HepG2 (cell line): ENCODE results near the gene COG5. TPM values are rescaled to one million over a fixed set of nuclear protein-coding genes. Genes with fewer than 3 reads are reported as not detected.

ENCODE experiments used
- ATAC-seq: fragments of 200-7000 bp; cut with Tn5 transposase; 3 replicates; pipeline ENCODE4 v1.9.1; 2020; ENCODE audit warnings: mild to moderate bottlenecking, moderate library complexity
- BruUV-seq: library from RNA; stranded (reverse); fragments of 400-500 nt; replicated peaks from 2 replicates; lab custom pipeline; 2021; lab: Mats Ljungman, UMichigan
- CTCF ChIA-PET: fragments of 300-600 bp; formaldehyde crosslinking; extraction: SDS; loops from one replicate; lab custom pipeline; 2021; ENCODE audit warnings: low total read pairs, inconsistent platforms, low intra/inter-chr PET ratio; lab: Yijun Ruan, JAX
- POLR2A ChIA-PET: fragments of 350-600 bp; sonication (Branson Sonifier 250); formaldehyde crosslinking; loops from one replicate; lab custom pipeline; 2020; ENCODE audit warnings: antibody characterized with exemption, inconsistent platforms; lab: Yijun Ruan, JAX
- DNase-seq: peaks from one replicate; pipeline ENCODE4 v3.0.0-alpha.2; 2015; ENCODE audit warnings: low spot score
- FAIRE-seq: peaks from 3 replicates; lab custom pipeline; 2011; peaks lifted over from hg19 to GRCh38; lab: Jason Lieb, UNC
- H2AFZ ChIP-seq: one replicate; pipeline ENCODE4 v1.6.1; 2011; ENCODE audit warnings: low read length, inconsistent platforms
- H3K27ac ChIP-seq: fragments of 300-600 bp; 3 replicates; pipeline ENCODE4 v1.8.0; 2011; ENCODE audit warnings: mixed run types, mild to moderate bottlenecking, mixed read lengths, low read length, inconsistent platforms; ENCODE audit not compliant: insufficient read depth; ENCODE audit errors: extremely low read length
- H3K27me3 ChIP-seq, 2 experiments: fragments of 200-600 bp in 1 of 2; 2 replicates in 1 of 2; 3 replicates in 1 of 2; pipeline versions ENCODE4 v1.6.0 to v1.8.0; 2011; ENCODE audit warnings: low read length in 2 of 2, mild to moderate bottlenecking in 2 of 2, moderate library complexity in 2 of 2, inconsistent platforms in 1 of 2; ENCODE audit not compliant: insufficient read depth in 2 of 2, control insufficient read depth in 1 of 2
- H3K36me3 ChIP-seq, 2 experiments: fragments of 200-600 bp in 1 of 2; replicated peaks in 1 of 2; 2 replicates in 1 of 2; 3 replicates in 1 of 2; pipeline versions ENCODE4 v1.5.1 to v1.8.0; 2011; ENCODE audit warnings: low read length in 2 of 2, inconsistent platforms in 1 of 2; ENCODE audit not compliant: insufficient read depth in 2 of 2, control insufficient read depth in 1 of 2
- H3K4me1 ChIP-seq: 2 replicates; pipeline ENCODE4 v1.5.1; 2012; ENCODE audit warnings: low read length, inconsistent platforms; ENCODE audit not compliant: insufficient read depth
- H3K4me2 ChIP-seq: 2 replicates; pipeline ENCODE4 v1.6.0; 2011; ENCODE audit warnings: low read depth, low read length, inconsistent platforms
- H3K4me3 ChIP-seq, 3 experiments: fragments of 200-600 bp in 1 of 3; sonication (generic), shearing (Covaris generic) in 1 of 3; replicated peaks in 1 of 3; 2 replicates each; pipeline ENCODE4 v1.5.1; 2011 to 2016; ENCODE audit warnings: low read length in 3 of 3, inconsistent platforms in 2 of 3, low read depth in 2 of 3, mild to moderate bottlenecking in 2 of 3, control low read depth in 1 of 3, mixed read lengths in 1 of 3; ENCODE audit not compliant: insufficient read depth in 1 of 3
- H3K79me2 ChIP-seq: one replicate; pipeline ENCODE4 v1.6.1; 2011; ENCODE audit warnings: low read length, inconsistent platforms; ENCODE audit not compliant: insufficient read depth
- H3K9ac ChIP-seq: 2 replicates; pipeline ENCODE4 v1.6.0; 2011; ENCODE audit warnings: mild to moderate bottlenecking, low read depth, low read length, inconsistent platforms; ENCODE audit not compliant: insufficient read depth
- H3K9me3 ChIP-seq: 2 replicates; pipeline ENCODE4 v1.5.1; 2012; ENCODE audit warnings: mild to moderate bottlenecking, low read length
- H4K20me1 ChIP-seq: 2 replicates; pipeline ENCODE4 v1.6.0; 2011; ENCODE audit warnings: inconsistent platforms, mild to moderate bottlenecking, low read length, moderate library complexity; ENCODE audit not compliant: insufficient read depth
- ARID2 ChIP-seq: sonication (generic); formaldehyde crosslinking; IDR thresholded peaks from 2 replicates; pipeline ENCODE4 v1.8.1; 2022; ENCODE audit warnings: mild to moderate bottlenecking, missing genetic modification reagents, borderline replicate concordance
- CEBPB ChIP-seq: IDR thresholded peaks from 2 replicates; pipeline ENCODE4 v1.6.1; 2011; ENCODE audit warnings: low read depth, low read length, improper control_type of control experiment, borderline replicate concordance
- GFI1 ChIP-seq: sonication (generic); formaldehyde crosslinking; IDR thresholded peaks from 2 replicates; pipeline ENCODE4 v1.5.0; 2020; ENCODE audit warnings: missing genetic modification reagents, mild to moderate bottlenecking, borderline replicate concordance
- ISL2 ChIP-seq: sonication (generic); formaldehyde crosslinking; IDR thresholded peaks from 2 replicates; pipeline ENCODE4 v1.5.0; 2020; ENCODE audit warnings: missing genetic modification reagents
- MTA3 ChIP-seq: sonication (generic); formaldehyde crosslinking; IDR thresholded peaks from 2 replicates; pipeline ENCODE4 v1.4.0; 2020; ENCODE audit warnings: missing genetic modification reagents
- NFATC3 ChIP-seq: sonication (generic); formaldehyde crosslinking; IDR thresholded peaks from 2 replicates; pipeline ENCODE4 v1.5.1; 2020; ENCODE audit warnings: mild to moderate bottlenecking, missing genetic modification reagents
- NFIB ChIP-seq: sonication (generic); formaldehyde crosslinking; IDR thresholded peaks from 2 replicates; pipeline ENCODE4 v1.9.0; 2021; ENCODE audit warnings: missing genetic modification reagents, mild to moderate bottlenecking, borderline replicate concordance
- NR2C2 ChIP-seq: sonication (generic); formaldehyde crosslinking; IDR thresholded peaks from 2 replicates; pipeline ENCODE4 v1.4.0; 2020; ENCODE audit warnings: missing genetic modification reagents, mild to moderate bottlenecking, moderate library complexity, borderline replicate concordance
- ZNF484 ChIP-seq: sonication (generic); formaldehyde crosslinking; IDR thresholded peaks from 2 replicates; pipeline ENCODE4 v1.5.1; 2020; ENCODE audit warnings: mild to moderate bottlenecking, low read depth, missing genetic modification reagents, borderline replicate concordance
- ZNF557 ChIP-seq: sonication (generic); formaldehyde crosslinking; IDR thresholded peaks from 2 replicates; pipeline ENCODE4 v1.4.0; 2020; ENCODE audit warnings: missing genetic modification reagents
- ZNF629 ChIP-seq: sonication (generic); formaldehyde crosslinking; conservative IDR thresholded peaks from 2 replicates; pipeline ENCODE4 v1.5.0; 2020; ENCODE audit warnings: missing genetic modification reagents
- ZNF772 ChIP-seq: sonication (generic); formaldehyde crosslinking; IDR thresholded peaks from 2 replicates; pipeline ENCODE4 v1.5.0; 2020; ENCODE audit warnings: mild to moderate bottlenecking, missing genetic modification reagents
- WGBS: methylation state at CpG from one replicate; pipeline ENCODE4 v1.1.6; 2017; ENCODE audit warnings: low lambda C conversion rate; 5-methylcytosine and 5-hydroxymethylcytosine counted together
- in situ Hi-C: cut with HindIII; loops from 2 replicates; pipeline ENCODE4 v1.10.0; 2017; ENCODE audit warnings: low pct_unique_long_range_greater_than_20kb; ENCODE audit not compliant: extremely low pct_ligation_motif_present
- intact Hi-C: fragments of 100-400 bp; cut with micrococcal nuclease; formaldehyde crosslinking; loops from one replicate; pipeline ENCODE4 v1.10.0; 2022; ENCODE audit not compliant: unreplicated experiment
- polyA plus RNA-seq, 8 experiments: library from polyadenylated mRNA; depleted of rRNA in 3 of 8; stranded (reverse) in 7 of 8; unstranded in 1 of 8; fragments of >200 nt; fragmentation: Illumina TruSeq in 4 of 8; extraction: Trizol in 4 of 8; gene quantifications; 2 replicates each; pipeline versions ENCODE4 v1.2.1 to v1.2.3, GENCODE V29; 2011 to 2016; ENCODE audit warnings: low read depth in 4 of 8, missing spikeins in 1 of 8, mixed read lengths in 1 of 8; ENCODE audit not compliant: insufficient read depth in 1 of 8
- total RNA-seq, 5 experiments: library from RNA; depleted of rRNA; stranded (reverse); fragments of >200 nt; fragmentation: Illumina TruSeq; extraction: Trizol; gene quantifications; 2 replicates each; pipeline ENCODE4 v1.2.3, GENCODE V29; 2016; ENCODE audit warnings: low read depth in 1 of 5
- TF ChIP-seq, protein P1 (sequence below): sonication (generic); formaldehyde crosslinking; IDR thresholded peaks from 2 replicates; pipeline ENCODE4 v1.5.0; 2020; ENCODE audit warnings: mild to moderate bottlenecking, low read depth, missing genetic modification reagents, borderline replicate concordance
- TF ChIP-seq, protein P2 (sequence below): sonication (generic); formaldehyde crosslinking; IDR thresholded peaks from 2 replicates; pipeline ENCODE4 v1.4.0; 2020; ENCODE audit warnings: missing genetic modification reagents
- TF ChIP-seq, protein P3 (sequence below): sonication (generic); formaldehyde crosslinking; IDR thresholded peaks from 2 replicates; pipeline ENCODE4 v1.4.0; 2020; ENCODE audit warnings: missing genetic modification reagents
- TF ChIP-seq, protein P4 (sequence below): sonication (generic); formaldehyde crosslinking; IDR thresholded peaks from 2 replicates; pipeline ENCODE4 v1.8.0; 2022; ENCODE audit warnings: low read depth, missing genetic modification reagents

Gene COG5
- total and polyA plus RNA-seq, 2 of the 13 experiments (the other 11 are each of a cell fraction or from before 2014, with no cell fraction given), result 20.4 to 31.3 TPM

DNA sequence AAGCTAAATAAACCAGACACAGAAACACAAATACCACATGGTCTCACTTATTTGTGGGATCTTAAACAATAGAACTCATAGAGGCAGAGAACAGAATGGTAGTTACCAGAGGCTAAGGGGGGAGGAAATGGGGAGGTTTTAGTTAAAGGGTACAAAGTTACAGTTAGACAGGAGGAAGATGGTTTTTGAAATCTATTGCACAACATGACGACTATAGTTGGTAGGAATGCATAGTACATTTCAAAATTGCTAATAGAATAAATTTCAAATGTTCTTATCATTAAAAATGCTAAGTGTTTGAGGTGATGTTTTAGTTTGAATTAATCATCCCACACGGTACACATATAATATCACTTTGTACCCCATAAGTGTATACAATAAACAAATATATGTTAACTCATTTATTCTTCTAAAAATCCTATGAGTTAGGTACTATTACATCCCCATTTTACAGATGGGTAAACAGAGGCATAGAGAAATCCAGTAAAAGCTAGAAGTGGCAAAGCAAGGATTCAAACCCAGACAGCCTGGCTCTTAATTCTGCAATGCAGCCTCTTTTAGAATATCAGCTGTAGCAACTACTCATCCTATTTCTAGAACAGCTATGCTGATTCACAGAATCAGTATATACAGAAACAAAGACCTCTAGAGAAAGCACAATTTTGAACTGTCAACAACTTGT lies 344.0 kb downstream of the COG5 start:
- Histone ChIP-seq H3K27ac (no peak overlapping the region), H3K36me3 (no peaks in the 10 kb centered on the region), H3K4me3 (no peak overlapping the region), H3K9me3 (no peaks in the 10 kb centered on the region), H3K4me2 (no peak overlapping the region), H3K27me3 (no peaks in the 10 kb centered on the region), H4K20me1 (no peaks in the 10 kb centered on the region), H3K4me1 (peaks cover 6% of the 10 kb centered on the region), H3K79me2 (no peaks in the 10 kb centered on the region), H2AFZ (no peak overlapping the region), H3K9ac (no peak overlapping the region)
- in situ Hi-C loops (loop anchor here (25.0 kb wide), 2 partner anchors 493 to 668 kb away; partner anchors contain the start of gene DLD), intact Hi-C loops (no loop called here)
- POLR2A ChIA-PET, result no interaction called here
- FAIRE-seq, result no peak
- no peak for ATAC-seq
- no TSS peak for BruUV-seq
- CTCF ChIA-PET, result no interaction called here
- TF ChIP-seq, protein P1, sequence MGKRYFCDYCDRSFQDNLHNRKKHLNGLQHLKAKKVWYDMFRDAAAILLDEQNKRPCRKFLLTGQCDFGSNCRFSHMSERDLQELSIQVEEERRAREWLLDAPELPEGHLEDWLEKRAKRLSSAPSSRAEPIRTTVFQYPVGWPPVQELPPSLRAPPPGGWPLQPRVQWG (CRISPR knock-in tag), result no peak
- TF ChIP-seq CEBPB, result peak; percentile 42; the same call in 1 of the 2 replicates
- no peak for TF ChIP-seq ZNF484 (CRISPR knock-in tag)
- TF ChIP-seq NFATC3 (CRISPR knock-in tag), result no peak
- TF ChIP-seq ZNF772, result no peak
- peak; percentile 61 for TF ChIP-seq ZNF629
- no peak for DNase-seq
- WGBS, result 86% methylated on average over 2 of the region's 2 CpGs

DNA sequence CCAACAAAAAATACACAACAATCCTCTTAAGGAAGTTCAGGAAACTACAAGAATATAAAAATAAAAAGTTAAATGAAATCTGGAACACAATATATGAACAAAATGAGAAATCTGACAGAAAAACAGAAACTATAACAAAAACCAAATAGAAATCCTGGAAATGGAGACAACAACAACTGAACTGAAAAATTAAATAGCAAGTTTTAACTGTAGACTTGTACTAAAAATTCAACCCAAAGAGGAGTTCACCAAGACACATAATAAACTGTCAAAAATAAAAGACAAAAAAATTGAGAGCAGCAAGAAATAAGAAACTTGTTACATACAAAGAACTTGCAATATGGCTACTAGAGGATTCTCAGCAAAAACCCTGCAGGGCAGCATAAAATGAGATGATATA lies 349.8 kb downstream of the COG5 start:
- no peak overlapping the region for H3K4me3 ChIP-seq
- no peak for ATAC-seq
- no peak overlapping the region for H3K9ac ChIP-seq
- no peaks in the 10 kb centered on the region for H3K4me1 ChIP-seq
- peaks cover 6 to 14% of the 10 kb centered on the region in 2 experiments for H3K36me3 ChIP-seq
- intact Hi-C loops, result no loop called here
- no peak for FAIRE-seq
- no peak for DNase-seq
- in situ Hi-C loops, result loop anchor here (25.0 kb wide), 2 partner anchors 498 to 673 kb away; partner anchors contain the start of gene DLD
- H3K4me2 ChIP-seq, result no peak overlapping the region
- BruUV-seq, result no TSS peak
- CTCF ChIA-PET, result no interaction called here
- POLR2A ChIA-PET, result no interaction called here
- no peak overlapping the region for H3K27ac ChIP-seq
- no peaks in the 10 kb centered on the region for H3K79me2 ChIP-seq
- no peaks in the 10 kb centered on the region for H3K9me3 ChIP-seq
- no peak overlapping the region for H2AFZ ChIP-seq
- H3K27me3 ChIP-seq, result no peaks in the 10 kb centered on the region
- no peaks in the 10 kb centered on the region for H4K20me1 ChIP-seq
- TF ChIP-seq NFIB (CRISPR knock-in tag), result no peak
- TF ChIP-seq GFI1 (CRISPR knock-in tag), result no peak
- no peak for TF ChIP-seq NR2C2 (CRISPR knock-in tag)
- TF ChIP-seq, protein P2, sequence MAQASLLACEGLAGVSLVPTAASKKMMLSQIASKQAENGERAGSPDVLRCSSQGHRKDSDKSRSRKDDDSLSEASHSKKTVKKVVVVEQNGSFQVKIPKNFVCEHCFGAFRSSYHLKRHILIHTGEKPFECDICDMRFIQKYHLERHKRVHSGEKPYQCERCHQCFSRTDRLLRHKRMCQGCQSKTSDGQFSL, result no peak
- no peak for TF ChIP-seq ZNF557 (CRISPR knock-in tag)
- no peak for TF ChIP-seq MTA3
- no peak for TF ChIP-seq ISL2 (CRISPR knock-in tag)
- TF ChIP-seq ARID2 (CRISPR knock-in tag), result no peak
- TF ChIP-seq, protein P3, sequence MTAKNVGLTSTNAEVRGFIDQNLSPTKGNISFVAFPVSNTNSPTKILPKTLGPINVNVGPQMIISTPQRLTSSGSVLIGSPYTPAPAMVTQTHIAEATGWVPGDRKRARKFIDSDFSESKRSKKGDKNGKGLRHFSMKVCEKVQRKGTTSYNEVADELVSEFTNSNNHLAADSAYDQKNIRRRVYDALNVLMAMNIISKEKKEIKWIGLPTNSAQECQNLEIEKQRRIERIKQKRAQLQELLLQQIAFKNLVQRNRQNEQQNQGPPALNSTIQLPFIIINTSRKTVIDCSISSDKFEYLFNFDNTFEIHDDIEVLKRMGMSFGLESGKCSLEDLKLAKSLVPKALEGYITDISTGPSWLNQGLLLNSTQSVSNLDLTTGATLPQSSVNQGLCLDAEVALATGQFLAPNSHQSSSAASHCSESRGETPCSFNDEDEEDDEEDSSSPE (CRISPR knock-in tag), result no peak
- TF ChIP-seq, protein P4, sequence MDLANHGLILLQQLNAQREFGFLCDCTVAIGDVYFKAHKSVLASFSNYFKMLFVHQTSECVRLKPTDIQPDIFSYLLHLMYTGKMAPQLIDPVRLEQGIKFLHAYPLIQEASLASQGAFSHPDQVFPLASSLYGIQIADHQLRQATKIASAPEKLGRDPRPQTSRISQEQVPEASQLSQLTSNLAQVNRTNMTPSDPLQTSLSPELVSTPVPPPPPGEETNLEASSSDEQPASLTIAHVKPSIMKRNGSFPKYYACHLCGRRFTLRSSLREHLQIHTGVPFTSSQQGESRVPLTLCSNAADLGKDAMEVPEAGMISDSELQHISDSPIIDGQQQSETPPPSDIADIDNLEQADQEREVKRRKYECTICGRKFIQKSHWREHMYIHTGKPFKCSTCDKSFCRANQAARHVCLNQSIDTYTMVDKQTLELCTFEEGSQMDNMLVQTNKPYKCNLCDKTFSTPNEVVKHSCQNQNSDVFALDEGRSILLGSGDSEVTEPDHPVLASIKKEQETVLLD (CRISPR knock-in tag), result no peak
